ENCODE measurements around the gene TIMM22.

- TF ChIP-seq CTCF (IDR thresholded peaks at IDR 0.05) (no peak), POLR2A (IDR thresholded peaks at IDR 0.05) (no peak)
Observed at GRCh38 chr17:954431-955164, 42.3 kb upstream of the TIMM22 start.

All from thyroid gland (tissue), 4 donors.